OCI-LY1 (cell line): ENCODE results near the gene PLVAP.
A peak's percentile ranks its signal among the peaks of the same experiment; 100 is the strongest.

ENCODE experiments used
- H2AFZ ChIP-seq: fragments of 200-600 bp; sonication (generic), shearing (Covaris generic); 2 replicates; pipeline ENCODE4 v1.6.0; 2014; ENCODE audit warnings: antibody characterized with exemption, mild to moderate bottlenecking, low read length
- H3F3A ChIP-seq: fragments of 200-600 bp; sonication (generic), shearing (Covaris generic); 2 replicates; pipeline ENCODE4 v1.6.0; 2014; ENCODE audit warnings: mild to moderate bottlenecking, antibody characterized with exemption, low read length, moderate library complexity; ENCODE audit not compliant: insufficient read depth
- H3K27ac ChIP-seq: fragments of 200-600 bp; sonication (generic); 2 replicates; pipeline ENCODE4 v1.5.1; 2014; ENCODE audit warnings: low read length, mixed run types, mild to moderate bottlenecking, low read depth; ENCODE audit not compliant: poor library complexity, severe bottlenecking
- H3K27me3 ChIP-seq: fragments of 200-600 bp; sonication (generic); 2 replicates; pipeline ENCODE4 v1.6.0; 2014; ENCODE audit warnings: antibody characterized with exemption, mild to moderate bottlenecking, low read length, moderate library complexity; ENCODE audit not compliant: insufficient read depth
- H3K36me3 ChIP-seq: fragments of 200-600 bp; sonication (generic); 2 replicates; pipeline ENCODE4 v1.6.1; 2014; ENCODE audit warnings: mild to moderate bottlenecking, antibody characterized with exemption, low read length, moderate library complexity, mixed read lengths; ENCODE audit not compliant: insufficient read depth
- H3K4me1 ChIP-seq: fragments of 200-600 bp; sonication (generic); 2 replicates; pipeline ENCODE4 v1.5.1; 2014; ENCODE audit warnings: mild to moderate bottlenecking, low read length, moderate library complexity; ENCODE audit not compliant: insufficient read depth, severe bottlenecking
- H3K4me2 ChIP-seq: fragments of 200-600 bp; sonication (generic), shearing (Covaris generic); 2 replicates; pipeline ENCODE4 v1.6.1; 2014; ENCODE audit warnings: low read length
- H3K4me3 ChIP-seq: fragments of 200-600 bp; sonication (generic); 2 replicates; pipeline ENCODE4 v1.5.1; 2014; ENCODE audit warnings: low read length, low read depth, mild to moderate bottlenecking, mixed read lengths; ENCODE audit not compliant: poor library complexity, severe bottlenecking
- H3K79me2 ChIP-seq: fragments of 200-600 bp; shearing (Covaris generic); 2 replicates; pipeline ENCODE4 v1.6.1; 2016; ENCODE audit warnings: mixed run types, low read length, mixed read lengths; ENCODE audit not compliant: insufficient read depth
- H3K9ac ChIP-seq: fragments of 200-600 bp; sonication (generic), shearing (Covaris generic); 2 replicates; pipeline ENCODE4 v1.6.1; 2014; ENCODE audit warnings: mild to moderate bottlenecking, low read length, mixed read lengths
- H3K9me2 ChIP-seq: fragments of 200-600 bp; sonication (generic), shearing (Covaris generic); 2 replicates; pipeline ENCODE4 v1.6.1; 2014; ENCODE audit warnings: low read depth, mild to moderate bottlenecking, low read length, mixed read lengths
- H3K9me3 ChIP-seq: fragments of 200-600 bp; shearing (Covaris generic); 2 replicates; pipeline ENCODE4 v1.6.1; 2014; ENCODE audit warnings: low read length, mixed read lengths
- H4K20me1 ChIP-seq: fragments of 200-600 bp; sonication (generic), shearing (Covaris generic); 2 replicates; pipeline ENCODE4 v1.6.0; 2016; ENCODE audit warnings: mild to moderate bottlenecking, low read length; ENCODE audit not compliant: insufficient read depth
- CTCF ChIP-seq: fragments of 200-600 bp; sonication (generic), shearing (Covaris generic); IDR thresholded peaks from 2 replicates; pipeline ENCODE4 v1.5.1; 2017; ENCODE audit warnings: mild to moderate bottlenecking, antibody characterized with exemption, low read length, moderate library complexity, mixed read lengths
- EZH2 ChIP-seq: fragments of 200-600 bp; sonication (generic), shearing (Covaris generic); IDR thresholded peaks from 2 replicates; pipeline ENCODE4 v1.8.0; 2017; ENCODE audit warnings: borderline replicate concordance, mixed run types, mild to moderate bottlenecking, antibody characterized with exemption, low read length, moderate library complexity, mixed read lengths

The PLVAP gene

GRCh38 chr19:17385878-17386611, 8.9 kb upstream of the PLVAP start:
- Histone ChIP-seq H3K79me2 (no peaks in the 10 kb centered on the region), H2AFZ (no peak overlapping the region), H4K20me1 (no peaks in the 10 kb centered on the region), H3K27me3 (no peaks in the 10 kb centered on the region; the same call in 1 of the 2 replicates), H3K9me3 (peaks cover 3% of the 10 kb centered on the region; the same call in 1 of the 2 replicates), H3K4me2 (no peak overlapping the region), H3F3A (no peaks in the 10 kb centered on the region), H3K36me3 (no peaks in the 10 kb centered on the region; the same call in 1 of the 2 replicates), H3K9me2 (no peaks in the 10 kb centered on the region), H3K4me3 (no peak overlapping the region), H3K9ac (no peak overlapping the region), H3K27ac (no peak overlapping the region), H3K4me1 (peaks cover 20% of the 10 kb centered on the region)
- TF ChIP-seq EZH2, result no peak
- TF ChIP-seq CTCF, result peak; percentile 91

GRCh38 chr19:17380426-17381138, 3.4 kb upstream of the PLVAP start:
- H3K4me3 ChIP-seq, result no peak overlapping the region
- no peaks in the 10 kb centered on the region; the same call in 1 of the 2 replicates for H3K36me3 ChIP-seq
- H3K9me3 ChIP-seq, result no peaks in the 10 kb centered on the region; the same call in 1 of the 2 replicates
- no peak for TF ChIP-seq CTCF
- H4K20me1 ChIP-seq, result no peaks in the 10 kb centered on the region
- H3K9me2 ChIP-seq, result no peaks in the 10 kb centered on the region
- no peak overlapping the region for H3K27ac ChIP-seq
- peaks cover 19% of the 10 kb centered on the region for H3K4me1 ChIP-seq
- no peak overlapping the region for H2AFZ ChIP-seq
- H3K79me2 ChIP-seq, result no peaks in the 10 kb centered on the region
- no peaks in the 10 kb centered on the region for H3F3A ChIP-seq
- H3K27me3 ChIP-seq, result no peaks in the 10 kb centered on the region
- no peak overlapping the region for H3K4me2 ChIP-seq
- H3K9ac ChIP-seq, result no peak overlapping the region

GRCh38 chr19:17379221-17379631, 2.1 kb upstream of the PLVAP start:
- H3K27me3 ChIP-seq, result no peaks in the 10 kb centered on the region
- no peaks in the 10 kb centered on the region; the same call in 1 of the 2 replicates for H3K9me3 ChIP-seq
- no peak for TF ChIP-seq CTCF
- no peak for TF ChIP-seq EZH2
- H3K4me3 ChIP-seq, result no peak overlapping the region
- no peaks in the 10 kb centered on the region for H3K9me2 ChIP-seq
- H3K4me1 ChIP-seq, result peaks cover 19% of the 10 kb centered on the region
- no peaks in the 10 kb centered on the region for H4K20me1 ChIP-seq
- H3K36me3 ChIP-seq, result no peaks in the 10 kb centered on the region; the same call in 1 of the 2 replicates
- H3K9ac ChIP-seq, result no peak overlapping the region
- H3K79me2 ChIP-seq, result no peaks in the 10 kb centered on the region
- H3K4me2 ChIP-seq, result no peak overlapping the region
- H3K27ac ChIP-seq, result no peak overlapping the region
- no peaks in the 10 kb centered on the region for H3F3A ChIP-seq
- H2AFZ ChIP-seq, result no peak overlapping the region
